ENCODE measurements around the gene SLC9A3. TPM values are rescaled to one million over a fixed set of nuclear protein-coding genes. Genes with fewer than 3 reads are reported as not detected.

The SLC9A3 gene
- total RNA-seq, 1 experiment from 2014 or later: 1.9 TPM

DNA sequence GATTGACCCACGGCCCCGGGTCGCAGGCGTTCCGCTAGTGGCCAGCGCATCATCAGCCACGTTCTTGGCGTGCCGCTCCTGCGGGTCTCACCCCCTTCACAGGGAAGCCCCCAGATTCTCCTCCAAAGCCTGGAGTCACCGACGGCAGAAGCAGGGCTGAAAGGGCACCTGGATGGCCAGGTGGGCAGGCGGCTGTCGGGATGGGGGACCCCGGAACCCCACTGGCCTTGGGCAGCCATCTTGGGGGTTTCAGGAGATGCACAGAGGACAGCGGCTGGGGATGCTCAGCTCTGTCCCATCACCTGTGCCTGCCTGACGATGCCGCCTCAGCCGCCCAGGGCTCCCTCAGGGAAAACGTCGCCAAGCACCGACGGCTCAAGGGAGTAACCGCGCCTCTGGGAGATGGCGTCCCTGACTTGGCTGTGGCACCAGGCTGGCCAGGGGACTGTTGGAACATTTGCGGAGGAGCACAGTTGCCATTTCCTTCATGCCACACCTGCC lies 14.1 kb upstream of the SLC9A3 start:
- Histone ChIP-seq H3K4me1 (ENCODE audit: insufficient read depth, low read length, poor library complexity, severe bottlenecking) (peaks cover 5% of the 10 kb centered on the region), H3K27me3 (replicated peaks; ENCODE audit: insufficient read depth, low read depth, low read length, poor library complexity) (peaks cover 36% of the 10 kb centered on the region), H3K27ac (ENCODE audit: low read depth, low read length, poor library complexity, severe bottlenecking) (no peak overlapping the region), H3K9me3 (ENCODE audit: low read depth, low read length, poor library complexity, severe bottlenecking) (no peaks in the 10 kb centered on the region), H3K4me3 (ENCODE audit: low read depth, low read length, poor library complexity, severe bottlenecking) (no peak overlapping the region), H3K36me3 (ENCODE audit: insufficient read depth, low read length, poor library complexity, severe bottlenecking) (no peaks in the 10 kb centered on the region)
- TF ChIP-seq, protein P1, sequence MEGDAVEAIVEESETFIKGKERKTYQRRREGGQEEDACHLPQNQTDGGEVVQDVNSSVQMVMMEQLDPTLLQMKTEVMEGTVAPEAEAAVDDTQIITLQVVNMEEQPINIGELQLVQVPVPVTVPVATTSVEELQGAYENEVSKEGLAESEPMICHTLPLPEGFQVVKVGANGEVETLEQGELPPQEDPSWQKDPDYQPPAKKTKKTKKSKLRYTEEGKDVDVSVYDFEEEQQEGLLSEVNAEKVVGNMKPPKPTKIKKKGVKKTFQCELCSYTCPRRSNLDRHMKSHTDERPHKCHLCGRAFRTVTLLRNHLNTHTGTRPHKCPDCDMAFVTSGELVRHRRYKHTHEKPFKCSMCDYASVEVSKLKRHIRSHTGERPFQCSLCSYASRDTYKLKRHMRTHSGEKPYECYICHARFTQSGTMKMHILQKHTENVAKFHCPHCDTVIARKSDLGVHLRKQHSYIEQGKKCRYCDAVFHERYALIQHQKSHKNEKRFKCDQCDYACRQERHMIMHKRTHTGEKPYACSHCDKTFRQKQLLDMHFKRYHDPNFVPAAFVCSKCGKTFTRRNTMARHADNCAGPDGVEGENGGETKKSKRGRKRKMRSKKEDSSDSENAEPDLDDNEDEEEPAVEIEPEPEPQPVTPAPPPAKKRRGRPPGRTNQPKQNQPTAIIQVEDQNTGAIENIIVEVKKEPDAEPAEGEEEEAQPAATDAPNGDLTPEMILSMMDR (conservative IDR thresholded peaks at IDR 0.05; ENCODE audit: low read depth, low read length): no peak
- no peak for TF ChIP-seq EZH2 (IDR thresholded peaks at IDR 0.05; ENCODE audit: borderline replicate concordance, low read depth, low read length, poor library complexity, severe bottlenecking)
- DNase-seq (ENCODE audit: low spot score): no peak
- intact Hi-C loops (cut with micrococcal nuclease; ENCODE audit: unreplicated experiment): no loop called here
- POLR2A ChIA-PET (ENCODE audit: low non-redundant PET): no interaction called here
- BruUV-seq (replicated peaks): no TSS peak
- CTCF ChIA-PET: no interaction called here

DNA sequence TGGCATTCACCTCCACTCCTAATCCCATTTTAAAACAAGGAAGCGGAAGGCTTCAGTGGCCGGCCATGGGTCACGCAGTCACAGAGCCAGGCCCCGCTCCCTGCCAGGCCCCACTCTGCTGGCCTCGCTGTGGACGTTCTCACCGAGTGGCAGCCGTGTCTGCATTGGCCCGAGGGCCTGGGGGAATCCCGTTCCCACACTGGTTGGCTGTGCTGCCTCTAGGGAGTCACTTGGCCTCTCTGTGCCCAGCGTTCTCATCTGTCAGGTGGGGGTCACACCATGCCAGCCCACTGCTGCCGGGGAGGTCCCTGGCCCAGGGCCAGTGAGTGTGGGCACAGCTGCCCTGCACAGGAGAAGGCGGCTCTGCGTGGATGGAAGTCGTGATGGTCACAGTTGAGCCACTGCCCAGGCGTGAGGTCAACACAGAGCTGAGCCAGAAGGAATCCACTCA lies 13.4 kb upstream of the SLC9A3 start:
- no peaks in the 10 kb centered on the region for H3K9me3 ChIP-seq (ENCODE audit: low read depth, low read length, poor library complexity, severe bottlenecking)
- no peaks in the 10 kb centered on the region for H3K36me3 ChIP-seq (ENCODE audit: insufficient read depth, low read length, poor library complexity, severe bottlenecking)
- intact Hi-C loops (cut with micrococcal nuclease; ENCODE audit: unreplicated experiment): no loop called here
- H3K27me3 ChIP-seq (replicated peaks; ENCODE audit: insufficient read depth, low read depth, low read length, poor library complexity): peaks cover 42% of the 10 kb centered on the region
- POLR2A ChIA-PET (ENCODE audit: low non-redundant PET): no interaction called here
- H3K4me1 ChIP-seq (ENCODE audit: insufficient read depth, low read length, poor library complexity, severe bottlenecking): peaks cover 5% of the 10 kb centered on the region
- DNase-seq (ENCODE audit: low spot score): no peak
- CTCF ChIA-PET: no interaction called here
- BruUV-seq (replicated peaks): no TSS peak
- no peak overlapping the region for H3K27ac ChIP-seq (ENCODE audit: low read depth, low read length, poor library complexity, severe bottlenecking)
- TF ChIP-seq EZH2 (IDR thresholded peaks at IDR 0.05; ENCODE audit: borderline replicate concordance, low read depth, low read length, poor library complexity, severe bottlenecking): no peak
- TF ChIP-seq, protein P1 (conservative IDR thresholded peaks at IDR 0.05; ENCODE audit: low read depth, low read length): no peak
- no peak overlapping the region for H3K4me3 ChIP-seq (ENCODE audit: low read depth, low read length, poor library complexity, severe bottlenecking)

DNA sequence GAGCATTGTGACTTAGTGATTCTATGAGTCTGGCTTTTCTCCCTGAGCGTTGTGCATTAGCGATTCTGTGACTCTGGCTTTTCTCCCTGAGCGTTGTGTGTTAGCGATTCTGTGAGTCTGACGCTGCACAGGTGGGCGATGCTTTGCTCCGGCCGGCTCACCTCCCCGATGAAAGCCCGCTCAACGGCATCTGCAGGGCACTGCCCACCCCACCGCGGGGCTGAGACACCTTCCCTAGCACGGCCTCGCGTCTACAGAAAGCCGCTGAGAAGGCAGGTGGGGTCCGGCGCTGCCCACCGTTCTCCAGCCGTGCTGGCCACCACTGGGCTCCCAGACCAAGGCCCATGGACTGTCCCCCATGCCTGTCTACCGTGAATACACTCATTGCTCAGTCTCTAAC lies 12.8 kb upstream of the SLC9A3 start:
- BruUV-seq (replicated peaks): no TSS peak
- CTCF ChIA-PET: no interaction called here
- Histone ChIP-seq H3K4me3 (ENCODE audit: low read depth, low read length, poor library complexity, severe bottlenecking) (no peak overlapping the region), H3K36me3 (ENCODE audit: insufficient read depth, low read length, poor library complexity, severe bottlenecking) (no peaks in the 10 kb centered on the region), H3K9me3 (ENCODE audit: low read depth, low read length, poor library complexity, severe bottlenecking) (no peaks in the 10 kb centered on the region), H3K4me1 (ENCODE audit: insufficient read depth, low read length, poor library complexity, severe bottlenecking) (peaks cover 5% of the 10 kb centered on the region), H3K27ac (ENCODE audit: low read depth, low read length, poor library complexity, severe bottlenecking) (no peak overlapping the region), H3K27me3 (replicated peaks; ENCODE audit: insufficient read depth, low read depth, low read length, poor library complexity) (peaks cover 44% of the 10 kb centered on the region)
- TF ChIP-seq EZH2 (IDR thresholded peaks at IDR 0.05; ENCODE audit: borderline replicate concordance, low read depth, low read length, poor library complexity, severe bottlenecking): no peak
- TF ChIP-seq, protein P1 (conservative IDR thresholded peaks at IDR 0.05; ENCODE audit: low read depth, low read length): no peak
- intact Hi-C loops (cut with micrococcal nuclease; ENCODE audit: unreplicated experiment): no loop called here
- DNase-seq (ENCODE audit: low spot score): no peak
- POLR2A ChIA-PET (ENCODE audit: low non-redundant PET): no interaction called here

Data from A673 (cell line).